DLD1 (cell line): ENCODE measurements around the gene MLLT1.

Experiments used
- in situ Hi-C: cut with HindIII; loops from 2 replicates; pipeline ENCODE4 v1.10.0; 2017; ENCODE audit warnings: low sequenced_read_pairs

MLLT1 gene

DNA sequence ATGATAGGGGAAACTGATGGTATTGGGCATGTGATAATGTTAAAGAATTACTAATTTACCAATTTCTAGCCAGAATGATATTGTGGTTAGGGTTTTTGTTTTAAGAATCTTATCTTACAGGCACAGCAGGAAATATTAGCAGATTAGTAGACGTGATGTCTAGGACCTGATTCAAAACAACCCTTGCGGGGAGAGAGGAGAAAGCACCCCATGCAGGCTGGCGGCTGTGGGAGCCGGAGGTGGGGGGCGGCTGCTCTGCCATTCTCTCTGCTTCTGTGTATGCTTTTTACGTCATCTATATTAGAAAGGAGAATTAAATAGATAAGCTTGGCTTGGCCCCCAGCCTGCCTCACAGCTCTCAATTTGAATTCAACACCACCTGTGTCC, 41.5 kb downstream of the MLLT1 start:
- in situ Hi-C loops: loop anchor here (5.0 kb wide), 1 partner anchor 39 kb away; the partner anchor contains the start of gene MLLT1

DNA sequence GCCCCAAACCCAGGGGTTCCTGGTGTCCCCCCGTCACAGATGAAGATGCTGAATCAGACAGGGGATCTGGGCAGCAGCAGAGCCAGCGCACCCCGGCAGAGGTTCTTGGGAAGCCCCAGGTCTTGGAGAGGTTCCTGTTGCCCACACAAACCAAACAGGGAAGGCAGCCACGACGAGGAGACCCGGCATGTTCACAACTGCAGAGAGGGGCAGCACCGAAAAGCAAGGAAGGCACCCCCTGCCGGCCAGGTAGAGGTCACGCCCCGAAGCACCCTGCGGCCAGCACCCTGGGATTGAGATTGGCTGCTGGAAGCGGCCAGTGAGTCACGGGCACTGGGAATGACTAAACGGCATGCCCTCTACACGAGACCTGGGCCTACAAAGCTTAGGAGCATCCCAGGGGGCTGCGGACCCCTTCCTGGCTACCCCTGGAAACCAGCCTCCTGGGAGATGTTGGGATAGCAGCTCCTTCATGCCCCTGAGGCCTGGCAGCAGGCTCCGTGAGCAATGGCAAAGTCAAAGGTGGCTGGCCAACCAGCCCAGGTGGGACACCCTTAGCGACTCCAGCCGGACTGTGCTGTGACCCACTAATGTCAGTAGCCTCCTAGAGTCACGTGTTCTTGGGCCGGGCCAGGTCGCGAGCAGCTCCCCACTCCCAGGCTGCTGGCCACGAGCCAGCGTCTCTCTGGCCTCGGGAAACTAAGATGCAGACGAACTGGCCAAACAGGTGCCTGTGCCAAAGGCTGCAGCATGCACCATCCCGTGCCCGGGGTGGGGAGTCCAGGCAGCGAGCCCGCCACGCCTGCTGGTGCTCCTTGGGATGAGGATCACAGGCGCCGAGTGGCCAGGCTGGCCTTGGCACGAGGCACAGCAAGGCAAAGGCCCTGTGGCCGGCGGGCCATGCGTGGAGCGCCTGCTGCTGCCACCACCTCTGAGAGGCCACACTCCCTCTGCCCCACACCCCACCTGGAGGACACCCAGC, 43.2 kb downstream of the MLLT1 start:
- in situ Hi-C loops: loop anchor here (5.0 kb wide), 1 partner anchor 41 kb away; the partner anchor contains the start of gene MLLT1

DNA sequence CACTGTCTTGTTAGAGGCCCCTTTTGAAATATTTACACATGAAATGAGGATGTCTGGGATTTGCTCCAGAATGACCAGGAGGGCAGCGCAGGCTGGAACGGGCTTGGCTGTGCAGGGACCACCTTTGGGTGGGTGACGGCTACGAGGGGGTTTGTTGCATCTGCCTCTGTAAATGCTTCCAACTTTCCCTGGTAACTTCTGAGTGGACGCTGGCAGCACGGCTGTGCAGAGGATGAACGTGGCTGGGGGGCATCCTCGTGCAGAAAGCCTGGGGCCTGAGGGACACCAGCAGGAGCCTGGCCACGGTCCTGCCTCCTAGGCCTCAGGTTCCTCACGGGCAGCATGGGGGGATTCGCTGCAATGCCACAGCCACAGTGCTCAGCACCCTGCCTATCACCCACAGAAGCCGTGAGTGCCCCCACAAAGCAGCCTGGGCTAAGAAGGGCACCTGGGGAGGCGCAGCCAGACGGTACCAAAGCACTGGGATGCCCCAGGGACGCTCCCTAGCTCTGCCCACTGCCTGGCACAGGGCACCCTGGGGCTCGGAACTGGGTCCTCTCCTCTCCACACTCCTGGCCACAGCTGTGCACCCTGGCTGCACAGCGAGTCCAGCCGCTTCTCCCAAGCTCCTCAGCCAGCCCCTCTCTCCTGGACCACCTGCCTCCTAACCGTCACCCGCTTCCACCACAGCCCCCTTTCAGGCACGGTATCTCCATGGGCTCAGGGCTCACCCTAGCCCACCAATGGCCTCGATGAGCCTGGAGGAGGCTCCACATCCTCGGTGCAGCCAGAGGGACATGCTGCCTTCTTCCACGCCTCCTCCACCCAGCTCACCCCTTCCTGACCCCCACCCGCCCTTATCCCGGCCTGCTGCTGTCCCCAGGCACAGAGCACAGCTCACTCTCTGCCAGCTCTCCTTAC, 44.5 kb downstream of the MLLT1 start:
- in situ Hi-C loops: loop anchor here (5.0 kb wide), 1 partner anchor 42 kb away; the partner anchor contains the start of gene MLLT1

DNA sequence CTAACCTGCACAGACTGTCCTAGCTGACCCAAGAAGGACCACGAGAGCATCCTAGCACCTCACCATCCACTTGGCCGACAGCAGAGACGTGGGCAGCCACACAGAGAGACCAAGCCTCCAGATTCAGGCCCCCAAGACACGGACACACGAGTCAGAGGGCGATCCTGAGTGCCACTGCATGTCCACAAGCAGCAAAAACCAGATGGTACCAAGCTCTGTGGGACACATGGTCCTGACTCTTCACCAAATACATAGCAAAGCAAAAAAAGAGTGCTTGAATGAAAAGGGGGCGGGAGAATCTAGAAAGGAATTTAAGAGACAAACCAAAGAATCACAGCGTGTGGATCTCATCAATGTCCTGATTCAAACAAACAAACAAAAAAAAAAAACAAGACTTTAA, 45.2 kb downstream of the MLLT1 start:
- in situ Hi-C loops: no loop called here

GRCh38 chr19:6233827-6234511, 45.8 kb downstream of the MLLT1 start:
- in situ Hi-C loops: no loop called here

DNA sequence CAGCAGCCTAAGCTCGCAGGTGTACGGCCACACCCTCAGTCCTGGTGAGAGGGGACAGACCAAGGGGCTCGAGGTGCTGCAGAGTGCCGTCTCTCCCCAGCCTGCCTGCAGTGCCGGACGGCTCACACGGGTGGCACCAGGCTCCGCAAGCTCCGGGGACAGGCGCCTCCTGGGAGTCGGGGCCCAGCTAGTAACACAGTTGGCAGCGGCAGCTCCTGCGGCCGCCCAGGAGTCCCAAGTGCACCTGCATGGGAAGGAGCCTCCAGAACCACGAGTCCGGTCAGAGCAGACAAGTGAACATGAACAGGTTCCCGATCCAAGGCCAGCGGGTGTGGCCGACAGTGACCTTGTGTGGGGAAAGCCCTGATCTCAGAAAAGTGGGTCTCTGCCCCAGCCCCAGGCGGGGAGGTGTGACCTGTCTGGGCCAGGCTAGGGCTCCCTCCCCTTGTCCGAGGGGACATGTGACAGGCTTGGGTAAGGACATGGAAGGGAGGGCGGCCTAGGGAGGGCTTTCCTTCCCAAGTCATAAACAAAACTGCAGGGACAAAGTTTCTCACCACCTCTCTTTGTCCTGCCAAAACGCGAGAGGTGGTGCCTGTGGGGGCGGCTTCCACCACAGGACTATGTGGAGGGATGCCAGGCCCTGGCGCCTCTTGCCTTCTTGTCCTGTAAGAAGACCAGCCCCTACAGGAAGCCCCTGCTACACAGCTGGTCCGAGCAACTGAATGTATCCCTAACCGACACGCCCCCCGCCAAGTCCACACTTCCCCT, 46.5 kb downstream of the MLLT1 start:
- in situ Hi-C loops: no loop called here

DNA sequence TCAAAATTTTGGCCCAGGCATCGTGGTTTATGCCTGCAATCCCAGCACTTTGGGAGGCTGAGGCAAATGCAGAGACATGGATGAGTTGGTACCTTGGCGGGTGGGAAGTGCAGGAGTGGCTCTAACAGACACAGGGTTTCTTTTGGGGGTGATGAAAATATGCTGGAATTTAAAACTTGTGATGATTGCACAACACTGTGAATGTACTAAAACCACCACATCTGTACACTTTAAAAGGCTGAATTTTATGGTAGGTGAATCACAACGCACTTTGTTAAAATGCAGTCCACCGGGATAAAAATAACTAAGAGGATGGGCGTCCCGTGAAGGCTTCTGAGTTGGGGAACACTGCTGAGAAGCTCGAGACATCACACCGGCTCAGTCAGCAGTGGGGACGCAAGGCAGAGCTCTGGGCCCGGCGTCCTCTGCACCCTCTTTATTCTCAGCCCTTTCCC, 47.1 kb downstream of the MLLT1 start:
- in situ Hi-C loops: no loop called here

GRCh38 chr19:6230991-6231448, 48.8 kb downstream of the MLLT1 start:
- in situ Hi-C loops: no loop called here

DNA sequence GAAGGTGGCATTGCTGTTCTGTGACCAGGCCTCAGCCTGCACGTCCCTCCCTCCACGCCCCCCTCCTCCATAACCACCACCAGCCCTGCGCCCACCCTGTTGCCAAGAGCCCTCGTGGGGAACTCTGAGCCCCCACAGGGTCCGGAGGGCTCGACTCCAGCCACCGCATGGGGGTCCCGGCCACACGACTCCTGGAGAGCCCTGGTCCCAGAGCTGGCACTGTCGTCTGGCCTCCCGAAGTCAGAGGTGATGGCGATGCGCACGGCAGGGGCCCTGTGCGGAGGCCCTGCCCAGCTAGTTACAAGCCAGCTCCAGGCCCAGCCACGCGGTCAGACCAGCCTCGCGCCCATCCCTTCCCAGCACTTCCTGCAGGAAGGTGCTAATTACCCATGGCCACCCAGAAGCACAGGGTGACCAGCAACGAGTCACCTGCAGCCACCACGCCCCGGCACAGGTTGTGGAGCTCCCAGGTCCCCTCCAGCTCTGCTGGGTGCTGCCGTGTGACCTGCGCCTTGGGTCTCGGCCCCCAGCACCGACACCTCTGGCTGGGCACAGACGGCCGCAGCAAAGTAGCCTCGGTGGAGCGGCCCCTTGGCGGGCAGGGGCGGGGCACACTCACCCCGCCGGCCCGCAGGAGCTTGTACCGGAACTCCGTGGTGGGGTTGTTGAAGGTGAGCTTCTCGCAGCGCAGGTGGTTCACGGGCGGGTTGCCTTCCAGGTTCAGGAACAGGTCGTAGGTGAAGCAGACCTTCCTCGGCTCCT, 49.6 kb downstream of the MLLT1 start:
- in situ Hi-C loops: no loop called here

DNA sequence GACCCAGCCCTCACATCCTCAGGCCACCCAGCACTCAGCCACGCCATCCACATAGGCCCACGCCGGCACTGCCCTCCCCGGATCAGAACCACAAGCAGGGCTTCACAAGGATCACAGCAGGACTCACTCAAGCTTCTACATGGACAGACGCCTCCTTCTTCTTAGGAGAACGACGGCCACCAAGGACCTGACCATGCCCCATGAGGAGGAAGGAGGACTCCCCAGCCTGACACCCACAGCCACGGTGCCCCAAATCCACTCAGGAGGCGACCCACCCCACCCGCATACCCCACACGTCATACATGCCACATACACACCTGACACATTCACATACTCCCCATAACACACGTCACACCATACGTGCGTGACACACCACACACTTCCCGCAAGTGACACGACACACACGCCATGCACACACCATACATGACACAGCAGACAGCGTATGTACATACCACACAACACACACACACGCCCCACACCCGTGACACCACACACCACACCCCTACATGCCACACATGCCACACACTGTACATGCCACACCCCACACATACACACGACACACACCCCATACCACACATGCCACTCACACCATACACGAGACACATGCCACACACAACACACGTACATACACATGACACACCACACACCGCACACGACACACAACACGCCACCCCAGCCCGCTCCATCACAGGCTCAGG, 50.4 kb downstream of the MLLT1 start:
- in situ Hi-C loops: no loop called here

DNA sequence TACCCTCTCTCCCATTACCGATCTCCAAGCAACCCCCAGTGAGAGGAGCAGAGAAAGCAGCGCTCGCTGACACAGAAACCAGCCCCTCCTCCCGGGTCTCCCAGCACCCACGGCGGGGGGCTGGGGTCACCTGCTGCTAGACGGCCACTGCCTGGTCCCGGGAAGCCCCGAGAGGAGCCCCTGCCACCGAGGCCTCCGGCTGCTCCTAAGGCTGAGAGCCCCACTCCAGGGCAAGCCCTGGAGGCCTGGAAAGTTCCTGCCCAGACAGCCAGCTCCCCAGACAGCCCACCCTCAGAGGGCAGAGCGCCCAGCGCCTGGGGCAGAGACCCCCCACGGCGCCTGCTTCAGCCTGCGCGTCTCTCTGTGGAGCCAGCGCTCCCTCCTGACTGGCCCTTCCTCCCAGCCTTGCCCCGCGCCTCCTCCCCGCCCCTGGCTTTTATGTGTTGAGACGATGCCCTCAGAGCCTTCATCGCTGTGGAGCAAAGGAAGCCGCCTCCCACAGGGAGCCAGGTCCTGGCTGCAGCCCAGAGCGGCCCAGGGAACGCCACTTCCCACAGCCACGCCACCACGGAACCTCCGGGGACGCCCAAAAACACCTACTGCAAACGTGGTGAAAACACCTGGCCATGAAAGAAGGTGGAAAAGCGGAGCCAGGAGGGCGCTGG, 51.1 kb downstream of the MLLT1 start:
- in situ Hi-C loops: no loop called here

DNA sequence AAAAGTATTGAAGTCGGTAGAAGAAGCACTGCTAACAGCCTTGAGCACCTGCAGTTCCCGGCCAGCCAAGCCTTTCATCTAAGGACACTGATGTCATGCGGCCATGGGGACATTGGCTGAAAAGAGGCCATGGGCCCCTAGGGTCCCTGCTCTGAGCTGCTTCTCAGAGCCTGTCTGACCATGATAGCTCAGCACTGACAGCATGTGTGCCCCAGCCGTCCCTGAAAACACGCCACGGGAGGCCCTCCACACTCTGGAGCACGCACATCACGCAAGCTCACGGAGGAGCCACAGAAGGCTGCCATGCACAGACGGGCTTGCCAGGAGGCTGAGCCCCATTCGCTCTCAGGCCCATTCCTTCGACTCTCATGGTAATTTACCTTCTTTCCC, 51.8 kb downstream of the MLLT1 start:
- in situ Hi-C loops: no loop called here

DNA sequence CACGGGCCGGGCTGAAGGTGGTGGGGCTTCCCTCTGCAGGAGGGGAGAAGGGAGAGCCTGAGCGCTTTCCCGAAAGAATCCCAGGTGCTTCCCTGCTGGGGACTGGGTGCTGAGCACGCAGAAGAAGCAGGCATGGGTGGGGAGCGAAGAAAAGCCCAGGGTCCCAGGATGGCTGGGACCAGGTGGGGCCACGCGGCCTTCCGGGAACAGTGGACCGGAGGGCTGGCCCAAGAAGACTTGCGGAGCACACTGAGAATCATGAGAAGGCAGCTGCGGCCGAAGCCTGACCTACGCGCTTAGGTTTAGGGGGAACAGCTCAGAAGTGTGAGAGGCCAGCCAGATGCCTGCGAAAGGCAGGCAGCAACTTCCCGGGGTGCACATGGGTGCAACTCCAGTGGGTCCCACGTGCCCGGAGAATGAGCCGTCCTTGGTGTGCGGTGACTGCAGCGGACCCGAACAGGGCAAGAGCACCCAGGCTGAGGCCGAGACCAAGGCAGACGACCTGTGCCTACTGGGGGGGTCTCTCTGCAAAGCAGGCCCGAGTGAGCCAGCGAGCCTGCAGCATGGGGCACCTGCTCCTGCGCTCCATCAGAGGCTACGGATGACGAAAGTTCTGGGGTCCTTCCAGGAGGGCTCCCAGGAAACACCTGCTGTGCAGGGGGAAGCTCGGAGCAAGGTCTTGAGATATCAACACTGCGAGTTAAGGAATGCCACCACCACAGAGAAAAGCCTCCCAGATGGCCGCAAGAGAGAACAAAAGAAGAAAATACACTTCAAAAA, 52.4 kb downstream of the MLLT1 start:
- in situ Hi-C loops: no loop called here

GRCh38 chr19:6226444-6227155, 53.2 kb downstream of the MLLT1 start:
- in situ Hi-C loops: no loop called here

- in situ Hi-C loops: no loop called here
Observed at GRCh38 chr19:6226012-6226411, 53.8 kb downstream of the MLLT1 start.

DNA sequence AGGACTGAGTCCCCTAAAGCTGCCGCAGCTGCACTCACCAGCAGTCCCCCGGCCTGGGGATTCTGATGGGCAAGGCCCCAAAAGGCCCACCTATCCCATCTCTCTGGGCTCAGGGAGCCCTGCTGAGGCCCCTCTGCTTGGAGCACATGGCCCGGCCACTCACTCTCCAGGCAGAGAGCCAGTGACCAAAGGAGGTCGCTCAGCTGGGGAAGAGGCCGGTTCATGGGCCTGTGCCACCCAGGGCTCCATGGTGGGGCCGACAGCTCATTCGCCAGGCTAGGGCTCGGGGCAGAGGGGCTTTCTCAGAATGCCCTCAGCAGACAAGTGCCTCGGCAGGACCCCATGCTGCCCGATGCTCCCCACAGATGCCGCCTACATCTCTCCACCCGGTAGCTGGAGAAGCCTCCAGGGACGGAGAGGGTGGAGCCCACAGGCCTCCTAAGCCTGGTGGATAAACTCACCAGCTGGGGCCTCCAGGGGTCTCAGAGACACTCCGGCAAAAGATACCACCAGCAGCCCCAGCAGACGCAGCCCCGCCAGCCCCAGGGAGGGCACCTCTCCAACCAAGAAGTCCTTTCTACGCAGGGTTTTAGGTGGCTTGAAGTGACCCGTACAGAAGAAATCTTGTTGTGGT, 54.4 kb downstream of the MLLT1 start:
- in situ Hi-C loops: no loop called here
